Ascending aorta (tissue), 2 donors: Measurements from ENCODE around the gene MXI1. TPM values are rescaled to one million over a fixed set of nuclear protein-coding genes. Genes with fewer than 3 reads are reported as not detected.
"Not testable (repeated sequence)": the region's sequence is repeated elsewhere in the genome, so short reads cannot be mapped to it uniquely, and the experiment has no call there.

Experiments used
- DNase-seq, 2 donors: peaks; one replicate each; pipeline ENCODE4 v3.0.0-alpha.2; 2019; ENCODE audit warnings: low spot score in 2 of 2
- H3K27ac ChIP-seq, 2 donors: fragments of 200-600 bp; sonication (generic); one replicate each; pipeline ENCODE4 v1.5.1; 2016 to 2017; ENCODE audit warnings: mild to moderate bottlenecking in 1 of 2
- H3K27me3 ChIP-seq: fragments of 200-600 bp; sonication (generic); one replicate; pipeline ENCODE4 v1.5.1; 2017
- H3K36me3 ChIP-seq, 2 donors: fragments of 200-600 bp; sonication (generic); one replicate each; pipeline ENCODE4 v1.5.1; 2016
- H3K4me1 ChIP-seq, 2 donors: fragments of 200-600 bp; sonication (generic); one replicate each; pipeline ENCODE4 v1.5.1; 2016 to 2017; ENCODE audit warnings: mild to moderate bottlenecking in 1 of 2
- H3K4me3 ChIP-seq, 2 donors: fragments of 200-600 bp; sonication (generic); one replicate each; pipeline ENCODE4 v1.5.1; 2016 to 2017; ENCODE audit warnings: mild to moderate bottlenecking in 1 of 2
- H3K9me3 ChIP-seq, 2 donors: fragments of 200-600 bp; sonication (generic); one replicate each; pipeline ENCODE4 v1.5.1; 2016
- CTCF ChIP-seq, 3 experiments: fragments of 200-600 bp in 2 of 3; fragments of 450-650 bp in 1 of 3; sonication (generic) in 2 of 3; IDR thresholded peaks; one replicate each; pipeline ENCODE4 v1.5.1; 2016 to 2019; ENCODE audit warnings: antibody characterized with exemption in 3 of 3, mild to moderate bottlenecking in 1 of 3, moderate library complexity in 1 of 3
- intact Hi-C: fragments of 100-400 bp; cut with DNase I; formaldehyde crosslinking; loops from one replicate; pipeline ENCODE4 v1.15.1; 2023
- total RNA-seq: library from RNA; depleted of rRNA; stranded (reverse); fragments of >200 nt; gene quantifications from one replicate; pipeline ENCODE4 v1.1.0, GENCODE V29; 2016

Gene MXI1
- total RNA-seq, 1 donor from 2014 or later, result 95.0 TPM

- Histone ChIP-seq H3K36me3 (peaks cover 14 to 32% of the 10 kb centered on the region in 2 donors), H3K9me3 (no peaks in the 10 kb centered on the region), H3K4me1 (peaks cover 0 to 13% of the 10 kb centered on the region in 2 donors), H3K27ac (no peak overlapping the region), H3K4me3 (no peak overlapping the region), H3K27me3 (no peaks in the 10 kb centered on the region)
- intact Hi-C loops, result no loop called here
- no peak for DNase-seq
- TF ChIP-seq CTCF (IDR thresholded peaks at IDR 0.05), result no peak
Measured at GRCh38 chr10:110241841-110242240, 34.4 kb downstream of the MXI1 start.

GRCh38 chr10:110242511-110242910 lies 35.1 kb downstream of the MXI1 start:
- Histone ChIP-seq H3K36me3 (peaks cover 14 to 29% of the 10 kb centered on the region in 2 donors), H3K4me3 (no peak overlapping the region)

GRCh38 chr10:110244550-110244949 lies 37.1 kb downstream of the MXI1 start:
- H3K4me3 ChIP-seq, result no peak overlapping the region
- H3K27me3 ChIP-seq, result no peaks in the 10 kb centered on the region
- intact Hi-C loops, result no loop called here
- no peak overlapping the region for H3K27ac ChIP-seq
- DNase-seq, result no peak
- peaks cover 10 to 21% of the 10 kb centered on the region in 2 donors for H3K36me3 ChIP-seq
- TF ChIP-seq CTCF (IDR thresholded peaks at IDR 0.05), result no peak
- no peaks in the 10 kb centered on the region for H3K9me3 ChIP-seq
- H3K4me1 ChIP-seq, result peaks cover 0 to 13% of the 10 kb centered on the region in 2 donors

More at GRCh38 chr10:110242511-110242910, 35.1 kb downstream of the MXI1 start:
- H3K27me3 ChIP-seq, result no peaks in the 10 kb centered on the region
- no peak for TF ChIP-seq CTCF (IDR thresholded peaks at IDR 0.05)
- H3K9me3 ChIP-seq, result no peaks in the 10 kb centered on the region
- intact Hi-C loops, result no loop called here
- peaks cover 0 to 13% of the 10 kb centered on the region in 2 donors for H3K4me1 ChIP-seq
- no peak overlapping the region for H3K27ac ChIP-seq
- DNase-seq, result no peak

- H3K36me3 ChIP-seq, result peaks cover 10 to 21% of the 10 kb centered on the region in 2 donors
- H3K4me1 ChIP-seq, result peaks cover 2 to 22% of the 10 kb centered on the region in 2 donors
- intact Hi-C loops, H3K27ac ChIP-seq, H3K4me3 ChIP-seq, DNase-seq, H3K9me3 ChIP-seq, H3K27me3 ChIP-seq: not testable (repeated sequence)
Measured at GRCh38 chr10:110247833-110248232, 40.4 kb downstream of the MXI1 start.

- intact Hi-C loops, H3K4me3 ChIP-seq, H3K27ac ChIP-seq, H3K9me3 ChIP-seq, H3K27me3 ChIP-seq, DNase-seq: not testable (repeated sequence)
- peaks cover 2 to 22% of the 10 kb centered on the region in 2 donors for H3K4me1 ChIP-seq
- peaks cover 10 to 21% of the 10 kb centered on the region in 2 donors for H3K36me3 ChIP-seq
Measured at GRCh38 chr10:110249489-110249888, 42.1 kb downstream of the MXI1 start.

GRCh38 chr10:110251392-110251791 lies 44.0 kb downstream of the MXI1 start:
- DNase-seq, H3K4me3 ChIP-seq, intact Hi-C loops, H3K9me3 ChIP-seq, H3K27ac ChIP-seq, H3K27me3 ChIP-seq: not testable (repeated sequence)
- Histone ChIP-seq H3K36me3 (peaks cover 0 to 13% of the 10 kb centered on the region in 2 donors), H3K4me1 (peaks cover 2 to 22% of the 10 kb centered on the region in 2 donors)

- Histone ChIP-seq H3K36me3 (peaks cover 0 to 13% of the 10 kb centered on the region in 2 donors), H3K27me3 (no peaks in the 10 kb centered on the region), H3K27ac (no peak overlapping the region), H3K4me3 (no peak overlapping the region), H3K4me1 (peaks cover 2 to 22% of the 10 kb centered on the region in 2 donors), H3K9me3 (no peaks in the 10 kb centered on the region)
- TF ChIP-seq CTCF (IDR thresholded peaks at IDR 0.05), result no peak
- DNase-seq, result no peak
- intact Hi-C loops, result no loop called here
Measured at GRCh38 chr10:110252151-110252550, 44.7 kb downstream of the MXI1 start.
